K562 (cell line): ENCODE data around the gene GLIS1.

Experiments used
- ETV5 ChIP-seq: sonication (generic); formaldehyde crosslinking; IDR thresholded peaks from 2 replicates; pipeline ENCODE4 v1.4.0; 2020; ENCODE audit warnings: low read depth, mild to moderate bottlenecking, missing genetic modification reagents
- RAD21 ChIP-seq, 2 experiments: fragments of 250-450 bp in 1 of 2; fragments of 450-650 bp in 1 of 2; sonication (Bioruptor Pico) in 1 of 2; formaldehyde crosslinking in 1 of 2; IDR thresholded peaks in 1 of 2; conservative IDR thresholded peaks in 1 of 2; 2 replicates each; pipeline versions ENCODE4 v1.4.0 to v1.8.0; 2020 to 2022; ENCODE audit warnings: mild to moderate bottlenecking in 2 of 2, moderate library complexity in 1 of 2
- SMAD3 ChIP-seq: fragments of 450-650 bp; formaldehyde crosslinking; conservative IDR thresholded peaks from 2 replicates; pipeline ENCODE4 v1.4.0; 2020; ENCODE audit warnings: mild to moderate bottlenecking
- TAF15 ChIP-seq: fragments of 200-400 bp; formaldehyde crosslinking; IDR thresholded peaks from 2 replicates; pipeline ENCODE4 v1.6.1; 2017; ENCODE audit warnings: mild to moderate bottlenecking, low read depth, low read length, moderate library complexity
- YY1 ChIP-seq, 3 experiments: IDR thresholded peaks; 2 replicates each; pipeline ENCODE4 v1.6.1; 2011; ENCODE audit warnings: low read length in 2 of 3, mild to moderate bottlenecking in 2 of 3, moderate library complexity in 2 of 3, borderline replicate concordance in 1 of 3, control low read depth in 1 of 3, low read depth in 1 of 3; ENCODE audit not compliant: insufficient read depth in 3 of 3, insufficient replicate concordance in 2 of 3, control insufficient read depth in 1 of 3, insufficient read length in 1 of 3; ENCODE audit errors: extremely low read depth in 1 of 3
- TF ChIP-seq, protein P1 (sequence below): fragments of 450-650 bp; IDR thresholded peaks from 2 replicates; pipeline ENCODE4 v1.6.1; 2016
- TF ChIP-seq, protein P2 (sequence below): fragments of 450-650 bp; IDR thresholded peaks from 2 replicates; pipeline ENCODE4 v1.6.1; 2018; ENCODE audit warnings: mild to moderate bottlenecking, low read depth; ENCODE audit not compliant: partially characterized antibody
- TF ChIP-seq, protein P3 (sequence below), 3 experiments: IDR thresholded peaks in 2 of 3; conservative IDR thresholded peaks in 1 of 3; 2 replicates each; pipeline ENCODE4 v1.5.1; 2011 to 2012; ENCODE audit warnings: low read length in 3 of 3, mild to moderate bottlenecking in 3 of 3, control low read depth in 2 of 3, improper control_type of control experiment in 1 of 3, inconsistent platforms in 1 of 3, low read depth in 1 of 3, mixed read lengths in 1 of 3, moderate library complexity in 1 of 3; ENCODE audit not compliant: insufficient read depth in 2 of 3

DNA sequence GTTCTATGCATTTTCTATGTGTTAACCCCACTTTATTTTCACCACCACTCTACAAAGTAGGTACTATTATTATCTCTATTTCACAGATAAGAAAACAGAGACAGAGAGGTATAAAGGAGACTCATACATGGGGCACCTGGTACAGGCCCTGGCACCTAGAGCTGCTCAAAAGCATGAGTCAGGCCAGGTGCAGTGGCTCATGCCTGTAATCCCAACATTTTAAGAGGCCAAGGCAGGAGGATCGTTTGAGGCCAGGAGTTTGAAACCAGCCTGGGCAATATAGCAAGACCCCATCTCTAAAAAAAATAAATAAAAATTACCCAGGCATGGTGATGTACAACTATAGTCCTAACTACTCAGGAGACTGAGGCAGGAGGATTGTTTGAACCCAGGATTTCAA, 35.8 kb downstream of the GLIS1 start:
- TF ChIP-seq YY1 (IDR thresholded peaks at IDR 0.05; ENCODE audit: borderline replicate concordance in 1 of 3, control insufficient read depth in 1 of 3, extremely low read depth in 1 of 3, insufficient read depth in 3 of 3, insufficient read length in 1 of 3, insufficient replicate concordance in 2 of 3, low read depth in 1 of 3, low read length in 2 of 3) (no peak), ETV5 (CRISPR knock-in tag) (no peak), SMAD3 (no peak), RAD21 (CRISPR knock-in tag; conservative IDR thresholded peaks at IDR 0.05 in 1 of 2, IDR thresholded peaks at IDR 0.05 in 1 of 2) (no peak), TAF15 (no peak)
- TF ChIP-seq, protein P1, sequence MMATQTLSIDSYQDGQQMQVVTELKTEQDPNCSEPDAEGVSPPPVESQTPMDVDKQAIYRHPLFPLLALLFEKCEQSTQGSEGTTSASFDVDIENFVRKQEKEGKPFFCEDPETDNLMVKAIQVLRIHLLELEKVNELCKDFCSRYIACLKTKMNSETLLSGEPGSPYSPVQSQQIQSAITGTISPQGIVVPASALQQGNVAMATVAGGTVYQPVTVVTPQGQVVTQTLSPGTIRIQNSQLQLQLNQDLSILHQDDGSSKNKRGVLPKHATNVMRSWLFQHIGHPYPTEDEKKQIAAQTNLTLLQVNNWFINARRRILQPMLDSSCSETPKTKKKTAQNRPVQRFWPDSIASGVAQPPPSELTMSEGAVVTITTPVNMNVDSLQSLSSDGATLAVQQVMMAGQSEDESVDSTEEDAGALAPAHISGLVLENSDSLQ: no peak
- TF ChIP-seq, protein P2, sequence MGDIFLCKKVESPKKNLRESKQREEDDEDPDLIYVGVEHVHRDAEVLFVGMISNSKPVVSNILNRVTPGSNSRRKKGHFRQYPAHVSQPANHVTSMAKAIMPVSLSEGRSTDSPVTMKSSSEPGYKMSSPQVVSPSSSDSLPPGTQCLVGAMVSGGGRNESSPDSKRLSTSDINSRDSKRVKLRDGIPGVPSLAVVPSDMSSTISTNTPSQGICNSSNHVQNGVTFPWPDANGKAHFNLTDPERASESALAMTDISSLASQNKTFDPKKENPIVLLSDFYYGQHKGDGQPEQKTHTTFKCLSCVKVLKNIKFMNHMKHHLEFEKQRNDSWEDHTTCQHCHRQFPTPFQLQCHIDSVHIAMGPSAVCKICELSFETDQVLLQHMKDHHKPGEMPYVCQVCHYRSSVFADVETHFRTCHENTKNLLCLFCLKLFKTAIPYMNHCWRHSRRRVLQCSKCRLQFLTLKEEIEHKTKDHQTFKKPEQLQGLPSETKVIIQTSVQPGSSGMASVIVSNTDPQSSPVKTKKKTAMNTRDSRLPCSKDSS: no peak
- TF ChIP-seq, protein P3, sequence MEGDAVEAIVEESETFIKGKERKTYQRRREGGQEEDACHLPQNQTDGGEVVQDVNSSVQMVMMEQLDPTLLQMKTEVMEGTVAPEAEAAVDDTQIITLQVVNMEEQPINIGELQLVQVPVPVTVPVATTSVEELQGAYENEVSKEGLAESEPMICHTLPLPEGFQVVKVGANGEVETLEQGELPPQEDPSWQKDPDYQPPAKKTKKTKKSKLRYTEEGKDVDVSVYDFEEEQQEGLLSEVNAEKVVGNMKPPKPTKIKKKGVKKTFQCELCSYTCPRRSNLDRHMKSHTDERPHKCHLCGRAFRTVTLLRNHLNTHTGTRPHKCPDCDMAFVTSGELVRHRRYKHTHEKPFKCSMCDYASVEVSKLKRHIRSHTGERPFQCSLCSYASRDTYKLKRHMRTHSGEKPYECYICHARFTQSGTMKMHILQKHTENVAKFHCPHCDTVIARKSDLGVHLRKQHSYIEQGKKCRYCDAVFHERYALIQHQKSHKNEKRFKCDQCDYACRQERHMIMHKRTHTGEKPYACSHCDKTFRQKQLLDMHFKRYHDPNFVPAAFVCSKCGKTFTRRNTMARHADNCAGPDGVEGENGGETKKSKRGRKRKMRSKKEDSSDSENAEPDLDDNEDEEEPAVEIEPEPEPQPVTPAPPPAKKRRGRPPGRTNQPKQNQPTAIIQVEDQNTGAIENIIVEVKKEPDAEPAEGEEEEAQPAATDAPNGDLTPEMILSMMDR (IDR thresholded peaks at IDR 0.05 in 2 of 3, conservative IDR thresholded peaks at IDR 0.05 in 1 of 3; ENCODE audit: insufficient read depth in 2 of 3, low read depth in 1 of 3, low read length in 3 of 3): no peak
